Endothelial cell (in vitro differentiated cells): ENCODE data around the gene NEU3. TPM values are rescaled to one million over a fixed set of nuclear protein-coding genes. Genes with fewer than 3 reads are reported as not detected.

ENCODE experiments used
- DNase-seq: peaks from one replicate; pipeline ENCODE4 v3.0.0; 2021; ENCODE audit warnings: low spot score
- H3K27ac Mint-ChIP-seq: one replicate; pipeline ENCODE4 v1.8.0; 2021; ENCODE audit warnings: mixed read lengths, inconsistent platforms; ENCODE audit not compliant: unreplicated experiment
- H3K27me3 Mint-ChIP-seq: one replicate; pipeline ENCODE4 v1.8.0; 2021; ENCODE audit warnings: mild to moderate bottlenecking, moderate library complexity, mixed read lengths, inconsistent platforms; ENCODE audit not compliant: unreplicated experiment
- H3K36me3 Mint-ChIP-seq: one replicate; pipeline ENCODE4 v1.8.0; 2021; ENCODE audit warnings: mild to moderate bottlenecking, low read depth, mixed read lengths, inconsistent platforms; ENCODE audit not compliant: unreplicated experiment
- H3K4me1 Mint-ChIP-seq: one replicate; pipeline ENCODE4 v1.8.0; 2021; ENCODE audit warnings: mild to moderate bottlenecking, mixed read lengths, inconsistent platforms; ENCODE audit not compliant: unreplicated experiment
- H3K4me3 Mint-ChIP-seq: one replicate; pipeline ENCODE4 v1.8.0; 2021; ENCODE audit warnings: mild to moderate bottlenecking, mixed read lengths, inconsistent platforms; ENCODE audit not compliant: unreplicated experiment
- H3K9me3 Mint-ChIP-seq: one replicate; pipeline ENCODE4 v1.8.0; 2021; ENCODE audit warnings: mixed read lengths, inconsistent platforms; ENCODE audit not compliant: unreplicated experiment
- CTCF ChIP-seq: fragments of 200-600 bp; sonication (generic); IDR thresholded peaks from one replicate; pipeline ENCODE4 v1.5.0; 2021; ENCODE audit warnings: antibody characterized with exemption; ENCODE audit not compliant: unreplicated experiment
- total RNA-seq: library from RNA; stranded (reverse); fragmentation: NEBNext Ultra II Directional; extraction: Animal tissue kit (Norgen Biotek cat#: 25700); gene quantifications from one replicate; pipeline ENCODE4 v1.2.1, GENCODE V29; 2021; ENCODE audit not compliant: unreplicated experiment

The NEU3 gene
- total RNA-seq, 1 donor from 2014 or later, result 11.8 TPM

- DNase-seq, result peak; percentile 94
- Mint-ChIP-seq H3K4me1 (peaks cover 25% of the 10 kb centered on the region), H3K27ac (peak within 1 kb of the TSS; percentile 93), H3K9me3 (no peaks in the 10 kb centered on the region), H3K27me3 (peaks cover 1% of the 10 kb centered on the region), H3K4me3 (peak within 1 kb of the TSS; percentile 99), H3K36me3 (no peaks in the 10 kb centered on the region)
- no peak for TF ChIP-seq CTCF
Observed at GRCh38 chr11:74948898-74949752, 39.6 kb upstream of the NEU3 start, which contains the start of the genes SPCS2 and XRRA1. TSS of gene SPCS2 (plus strand) at chr11:74949266. CDS start at chr11:74949286, 20 bp downstream. TSS of gene XRRA1 (minus strand) at chr11:74949091. CDS start at chr11:74940878, 8,213 bp downstream.

DNA sequence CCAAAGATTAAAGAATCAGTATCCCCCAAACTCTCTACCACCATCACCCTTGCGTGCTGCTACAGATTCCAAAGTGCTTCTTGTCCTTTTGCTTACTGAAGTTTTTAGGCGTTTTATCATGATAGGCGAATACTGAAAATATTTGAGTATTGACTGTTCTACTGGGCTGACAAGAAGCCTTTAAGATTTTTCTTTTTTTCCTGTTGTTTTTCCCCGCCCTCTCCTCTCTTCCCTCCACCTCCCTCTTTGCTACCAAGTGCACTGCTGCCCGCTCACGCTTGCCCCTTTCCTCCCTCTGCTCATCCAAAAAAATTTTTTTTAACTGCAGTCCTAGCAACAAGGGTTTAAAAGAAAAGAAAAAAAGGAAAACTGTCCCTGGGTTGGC lies 39.0 kb upstream of the NEU3 start:
- DNase-seq, result no peak
- no peaks in the 10 kb centered on the region for H3K9me3 Mint-ChIP-seq

GRCh38 chr11:74950374-74950969 lies 38.3 kb upstream of the NEU3 start:
- peak overlapping the region; percentile 99 for H3K4me3 Mint-ChIP-seq
- H3K36me3 Mint-ChIP-seq, result no peaks in the 10 kb centered on the region
- TF ChIP-seq CTCF, result no peak
- no peak for DNase-seq
- H3K27me3 Mint-ChIP-seq, result peaks cover 1% of the 10 kb centered on the region
- no peaks in the 10 kb centered on the region for H3K9me3 Mint-ChIP-seq
- peaks cover 25% of the 10 kb centered on the region for H3K4me1 Mint-ChIP-seq
- H3K27ac Mint-ChIP-seq, result peak overlapping the region; percentile 15

More for the DNA sequence above, 39.0 kb upstream of the NEU3 start:
- no peak for TF ChIP-seq CTCF
- Mint-ChIP-seq H3K4me3 (peak overlapping the region; percentile 99), H3K4me1 (peaks cover 25% of the 10 kb centered on the region), H3K27ac (peak overlapping the region; percentile 93), H3K36me3 (no peaks in the 10 kb centered on the region), H3K27me3 (peaks cover 1% of the 10 kb centered on the region)

DNA sequence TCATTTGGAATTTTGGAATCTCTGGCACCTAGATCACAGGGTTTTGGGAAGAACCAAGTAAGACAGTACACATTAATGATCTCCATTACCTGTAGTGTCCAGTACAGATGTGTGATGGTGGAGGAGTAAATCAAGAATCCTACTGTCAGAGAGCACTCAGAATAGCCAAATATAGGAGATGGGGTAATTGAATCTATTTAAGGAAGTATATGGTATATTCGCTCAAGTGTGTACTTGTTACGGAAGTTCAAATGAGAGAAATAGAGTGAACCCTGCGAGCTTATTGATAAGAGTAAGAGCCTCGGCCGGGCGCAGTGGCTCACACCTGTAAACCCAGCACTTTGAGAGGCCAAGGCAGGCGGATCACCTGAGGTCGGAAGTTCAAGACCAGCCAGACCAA lies 37.5 kb upstream of the NEU3 start:
- no peak overlapping the region for H3K4me3 Mint-ChIP-seq
- no peaks in the 10 kb centered on the region for H3K9me3 Mint-ChIP-seq
- peaks cover 1% of the 10 kb centered on the region for H3K27me3 Mint-ChIP-seq
- H3K36me3 Mint-ChIP-seq, result no peaks in the 10 kb centered on the region
- DNase-seq, result no peak
- H3K27ac Mint-ChIP-seq, result no peak overlapping the region
- peaks cover 30% of the 10 kb centered on the region for H3K4me1 Mint-ChIP-seq
- TF ChIP-seq CTCF, result no peak

GRCh38 chr11:74952752-74953151 lies 36.0 kb upstream of the NEU3 start:
- Mint-ChIP-seq H3K4me1 (peaks cover 32% of the 10 kb centered on the region), H3K27me3 (peaks cover 1% of the 10 kb centered on the region), H3K9me3 (no peaks in the 10 kb centered on the region), H3K4me3 (no peak overlapping the region), H3K36me3 (no peaks in the 10 kb centered on the region), H3K27ac (no peak overlapping the region)
- no peak for TF ChIP-seq CTCF
- no peak for DNase-seq
